GM18507 (cell line): Measurements from ENCODE around the gene FRRS1L.

Experiments
- DNase-seq: peaks from one replicate; pipeline ENCODE4 v3.0.0; 2011; ENCODE audit warnings: low read depth; ENCODE audit not compliant: insufficient read length; ENCODE audit errors: extremely low spot score
- FAIRE-seq: peaks from 2 replicates; lab custom pipeline; 2011; peaks lifted over from hg19 to GRCh38; lab: Jason Lieb, UNC

The FRRS1L gene

GRCh38 chr9:109085510-109085909 is 81.5 kb downstream of the FRRS1L start:
- DNase-seq (no peak), FAIRE-seq (no peak)

DNA sequence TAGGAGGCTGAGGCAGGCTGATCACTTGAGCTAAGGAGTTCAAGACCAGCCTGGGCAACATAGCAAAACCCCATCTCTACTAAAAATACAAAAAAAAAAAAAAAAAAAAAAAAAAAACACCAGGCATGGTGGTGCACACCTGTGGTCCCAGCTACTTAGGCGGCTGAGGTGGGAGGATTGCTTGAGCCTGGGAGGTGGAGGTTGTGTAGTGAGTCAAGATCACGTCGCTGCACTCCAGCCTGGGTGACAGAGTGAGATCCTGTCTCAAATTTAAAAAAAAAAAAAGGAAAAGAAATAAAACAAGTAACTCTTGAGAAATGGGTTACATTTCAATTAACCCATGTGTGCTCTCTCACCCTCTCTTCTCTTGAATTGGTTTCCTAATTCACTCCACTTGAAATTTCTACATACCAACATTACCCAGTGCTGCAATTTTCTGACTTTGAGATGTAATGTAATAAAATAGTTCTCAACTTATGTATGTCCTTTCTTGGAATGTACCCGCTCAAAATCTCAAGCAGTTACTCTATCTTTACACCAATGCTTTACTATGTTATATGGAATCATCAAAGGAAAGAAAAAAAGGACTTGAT is 83.1 kb downstream of the FRRS1L start:
- FAIRE-seq, result no peak
- DNase-seq, result no peak

GRCh38 chr9:109083141-109083540 is 83.9 kb downstream of the FRRS1L start:
- FAIRE-seq, result no peak
- no peak for DNase-seq

DNA sequence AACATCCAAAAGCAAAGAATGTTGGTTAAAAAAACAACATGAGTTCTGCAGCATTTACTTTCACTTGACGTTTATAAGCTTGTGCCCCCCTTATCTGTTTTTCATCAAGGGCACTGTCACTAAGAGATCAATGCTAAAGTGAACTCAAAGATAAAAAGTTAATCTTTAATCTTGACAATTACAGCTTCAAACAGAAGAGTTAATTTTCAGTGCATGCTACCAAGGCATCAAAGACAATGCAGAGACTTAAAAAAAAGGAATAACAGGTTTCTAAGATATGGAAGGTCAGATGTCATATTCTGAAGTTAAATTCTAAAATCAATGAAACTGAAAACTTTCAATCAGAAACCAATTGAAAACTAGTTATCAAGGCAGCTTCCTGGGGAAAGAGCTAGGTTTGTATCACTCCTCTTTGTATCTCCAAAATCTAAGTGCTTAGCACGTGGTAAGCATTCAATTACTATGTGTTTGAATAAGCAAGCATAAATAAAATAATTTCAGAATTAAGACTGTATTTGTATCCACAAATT is 84.9 kb downstream of the FRRS1L start:
- DNase-seq (no peak), FAIRE-seq (no peak)
